Peyer's patch (tissue), 4 donors: Measurements from ENCODE around the gene SLC7A11. TPM values are rescaled to one million over a fixed set of nuclear protein-coding genes. Genes with fewer than 3 reads are reported as not detected.

Experiments used
- DNase-seq, 3 donors: peaks; one replicate each; pipeline ENCODE4 v3.0.0-alpha.2; 2017 to 2019
- H3K27ac ChIP-seq, 4 donors: fragments of 200-600 bp; sonication (generic); one replicate each; pipeline ENCODE4 v1.5.1; 2016 to 2019
- H3K27me3 ChIP-seq, 2 donors: fragments of 200-600 bp; sonication (generic); one replicate each; pipeline ENCODE4 v1.5.1; 2019
- H3K36me3 ChIP-seq, 3 donors: fragments of 200-600 bp; sonication (generic); one replicate each; pipeline ENCODE4 v1.5.1; 2016 to 2019
- H3K4me1 ChIP-seq, 4 donors: fragments of 200-600 bp; sonication (generic); one replicate each; pipeline ENCODE4 v1.5.1; 2016 to 2019
- H3K4me3 ChIP-seq, 4 donors: fragments of 200-600 bp; sonication (generic); 1 replicate in 3 of 4; 2 replicates in 1 of 4; pipeline ENCODE4 v1.5.1; 2016 to 2019; ENCODE audit warnings: mild to moderate bottlenecking in 1 of 4
- H3K9me3 ChIP-seq, 4 donors: fragments of 200-600 bp; sonication (generic); one replicate each; pipeline ENCODE4 v1.5.1; 2016 to 2019; ENCODE audit warnings: mild to moderate bottlenecking in 1 of 4
- POLR2A ChIP-seq, 2 donors: fragments of 450-650 bp; IDR thresholded peaks; one replicate each; pipeline ENCODE4 v1.5.1; 2017; ENCODE audit warnings: antibody characterized with exemption in 2 of 2, mild to moderate bottlenecking in 2 of 2, moderate library complexity in 2 of 2
- total RNA-seq, 4 donors: library from RNA; depleted of rRNA; stranded (reverse); fragments of >200 nt; gene quantifications; one replicate each; pipeline ENCODE4 v1.1.0, GENCODE V29; 2016
- TF ChIP-seq, protein P1 (sequence below), 6 experiments: fragments of 450-650 bp in 4 of 6; fragments of 200-600 bp in 2 of 6; sonication (generic) in 1 of 6; IDR thresholded peaks; one replicate each; pipeline ENCODE4 v1.5.1; 2017 to 2019; ENCODE audit warnings: antibody characterized with exemption in 6 of 6, mild to moderate bottlenecking in 3 of 6, moderate library complexity in 1 of 6

Gene SLC7A11
- total RNA-seq, 4 donors from 2014 or later, result under 0.01 to 0.88 (median 0.64) TPM

DNA sequence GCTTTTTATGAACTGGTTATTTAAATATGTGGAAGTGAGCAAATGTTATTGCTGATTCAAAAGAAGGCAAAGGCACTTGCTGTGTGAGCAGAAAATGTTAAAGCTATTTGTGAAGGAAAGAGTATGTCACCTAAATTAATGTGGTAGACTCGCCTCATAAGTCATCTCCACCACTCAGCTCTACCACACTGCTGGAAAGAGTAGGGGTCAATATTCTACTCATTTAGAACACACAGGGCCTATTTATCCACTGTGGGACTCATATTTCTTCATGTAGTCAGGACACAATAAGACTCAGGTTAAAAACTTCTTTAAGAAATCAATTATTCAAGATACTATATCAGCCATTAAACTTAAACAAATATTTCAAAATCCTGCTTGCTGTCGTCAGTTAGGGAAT, 106.5 kb downstream of the SLC7A11 start:
- TF ChIP-seq, protein P1, sequence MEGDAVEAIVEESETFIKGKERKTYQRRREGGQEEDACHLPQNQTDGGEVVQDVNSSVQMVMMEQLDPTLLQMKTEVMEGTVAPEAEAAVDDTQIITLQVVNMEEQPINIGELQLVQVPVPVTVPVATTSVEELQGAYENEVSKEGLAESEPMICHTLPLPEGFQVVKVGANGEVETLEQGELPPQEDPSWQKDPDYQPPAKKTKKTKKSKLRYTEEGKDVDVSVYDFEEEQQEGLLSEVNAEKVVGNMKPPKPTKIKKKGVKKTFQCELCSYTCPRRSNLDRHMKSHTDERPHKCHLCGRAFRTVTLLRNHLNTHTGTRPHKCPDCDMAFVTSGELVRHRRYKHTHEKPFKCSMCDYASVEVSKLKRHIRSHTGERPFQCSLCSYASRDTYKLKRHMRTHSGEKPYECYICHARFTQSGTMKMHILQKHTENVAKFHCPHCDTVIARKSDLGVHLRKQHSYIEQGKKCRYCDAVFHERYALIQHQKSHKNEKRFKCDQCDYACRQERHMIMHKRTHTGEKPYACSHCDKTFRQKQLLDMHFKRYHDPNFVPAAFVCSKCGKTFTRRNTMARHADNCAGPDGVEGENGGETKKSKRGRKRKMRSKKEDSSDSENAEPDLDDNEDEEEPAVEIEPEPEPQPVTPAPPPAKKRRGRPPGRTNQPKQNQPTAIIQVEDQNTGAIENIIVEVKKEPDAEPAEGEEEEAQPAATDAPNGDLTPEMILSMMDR (IDR thresholded peaks at IDR 0.05), result no peak
- no peak for TF ChIP-seq POLR2A (IDR thresholded peaks at IDR 0.05)
- Histone ChIP-seq H3K4me3 (no peak overlapping the region), H3K27ac (no peak overlapping the region), H3K4me1 (no peaks in the 10 kb centered on the region), H3K9me3 (peaks cover 0 to 4% (median 0%) of the 10 kb centered on the region in 4 donors), H3K36me3 (no peaks in the 10 kb centered on the region), H3K27me3 (no peaks in the 10 kb centered on the region)
- DNase-seq, result no peak

- Histone ChIP-seq H3K36me3 (no peaks in the 10 kb centered on the region), H3K27me3 (no peaks in the 10 kb centered on the region), H3K4me1 (no peaks in the 10 kb centered on the region), H3K9me3 (no peaks in the 10 kb centered on the region), H3K27ac (no peak overlapping the region), H3K4me3 (no peak overlapping the region)
- TF ChIP-seq POLR2A (IDR thresholded peaks at IDR 0.05), result no peak
- TF ChIP-seq, protein P1 (IDR thresholded peaks at IDR 0.05), result no peak
- DNase-seq, result no peak
These were observed 123.9 kb downstream of the SLC7A11 start for GRCh38 chr4:138118270-138118669.

- H3K4me1 ChIP-seq, result no peaks in the 10 kb centered on the region
- H3K36me3 ChIP-seq, result no peaks in the 10 kb centered on the region
- H3K4me3 ChIP-seq, result no peak overlapping the region
- no peaks in the 10 kb centered on the region for H3K27me3 ChIP-seq
- H3K9me3 ChIP-seq, result no peaks in the 10 kb centered on the region
- TF ChIP-seq POLR2A (IDR thresholded peaks at IDR 0.05), result no peak
- TF ChIP-seq, protein P1 (IDR thresholded peaks at IDR 0.05), result no peak
- no peak overlapping the region for H3K27ac ChIP-seq
- DNase-seq, result no peak
These were observed 127.1 kb downstream of the SLC7A11 start for GRCh38 chr4:138115053-138115452.

DNA sequence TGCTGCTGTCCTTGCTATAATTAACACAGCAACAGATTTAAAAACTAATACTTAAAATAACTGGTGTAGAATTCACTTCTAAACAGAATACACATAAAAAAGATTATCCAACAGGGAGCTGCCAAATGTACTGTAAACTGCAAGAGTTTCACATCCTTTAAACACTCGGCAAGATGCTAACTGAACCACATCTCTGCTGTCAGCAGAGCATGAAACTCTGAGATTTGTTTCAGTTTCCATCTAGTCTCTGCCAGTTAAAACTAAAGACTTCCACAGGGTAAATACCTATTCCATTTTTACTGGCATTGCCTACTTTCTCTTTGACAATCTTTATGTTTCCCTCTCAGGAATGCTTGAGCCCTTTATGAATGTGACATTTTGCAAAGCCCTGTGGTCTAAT, 127.7 kb downstream of the SLC7A11 start:
- Histone ChIP-seq H3K9me3 (no peaks in the 10 kb centered on the region), H3K27ac (no peak overlapping the region), H3K36me3 (no peaks in the 10 kb centered on the region), H3K4me3 (no peak overlapping the region), H3K4me1 (no peaks in the 10 kb centered on the region), H3K27me3 (no peaks in the 10 kb centered on the region)
- DNase-seq, result no peak
- TF ChIP-seq, protein P1 (IDR thresholded peaks at IDR 0.05), result no peak
- TF ChIP-seq POLR2A (IDR thresholded peaks at IDR 0.05), result no peak
